ENCODE results near the gene MYCBP. TPM values are rescaled to one million over a fixed set of nuclear protein-coding genes. Genes with fewer than 3 reads are reported as not detected.
"Not testable (repeated sequence)": the region's sequence is repeated elsewhere in the genome, so short reads cannot be mapped to it uniquely, and the experiment has no call there.

Gene MYCBP
- total and polyA plus RNA-seq, 2 of the 13 experiments (the other 11 are each of a cell fraction or from before 2014, with no cell fraction given) = 11.4 to 30.4 TPM

DNA sequence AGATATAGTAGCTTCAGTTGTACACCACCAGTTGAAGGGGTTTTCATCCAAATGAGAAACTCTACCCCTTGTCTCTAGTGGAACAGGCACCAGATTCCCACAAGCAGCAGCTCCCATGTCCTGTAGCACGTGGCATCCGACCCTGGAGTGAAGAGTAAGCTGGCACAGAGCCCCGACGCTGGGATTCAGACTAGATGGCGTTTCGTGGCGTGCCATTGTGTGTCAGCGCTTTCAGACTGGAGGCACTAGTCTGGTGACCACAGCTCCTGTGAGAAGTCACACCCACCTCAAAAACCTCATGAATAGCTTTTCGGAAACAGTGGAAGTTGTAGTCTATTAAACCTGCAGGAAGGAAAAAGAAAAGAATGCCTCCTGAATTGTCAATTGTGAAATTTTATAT is 33.8 kb downstream of the MYCBP start (continued):
- TF ChIP-seq, protein P1, sequence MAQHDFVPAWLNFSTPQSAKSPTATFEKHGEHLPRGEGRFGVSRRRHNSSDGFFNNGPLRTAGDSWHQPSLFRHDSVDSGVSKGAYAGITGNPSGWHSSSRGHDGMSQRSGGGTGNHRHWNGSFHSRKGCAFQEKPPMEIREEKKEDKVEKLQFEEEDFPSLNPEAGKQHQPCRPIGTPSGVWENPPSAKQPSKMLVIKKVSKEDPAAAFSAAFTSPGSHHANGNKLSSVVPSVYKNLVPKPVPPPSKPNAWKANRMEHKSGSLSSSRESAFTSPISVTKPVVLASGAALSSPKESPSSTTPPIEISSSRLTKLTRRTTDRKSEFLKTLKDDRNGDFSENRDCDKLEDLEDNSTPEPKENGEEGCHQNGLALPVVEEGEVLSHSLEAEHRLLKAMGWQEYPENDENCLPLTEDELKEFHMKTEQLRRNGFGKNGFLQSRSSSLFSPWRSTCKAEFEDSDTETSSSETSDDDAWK (CRISPR knock-in tag; IDR thresholded peaks at IDR 0.05) = no peak
- TF ChIP-seq TFDP1 (CRISPR knock-in tag; IDR thresholded peaks at IDR 0.05; ENCODE audit: borderline replicate concordance) (no peak), ZKSCAN8 (CRISPR knock-in tag; IDR thresholded peaks at IDR 0.05; ENCODE audit: borderline replicate concordance) (no peak), MAFG (CRISPR knock-in tag; IDR thresholded peaks at IDR 0.05) (no peak), ATF5 (CRISPR knock-in tag; IDR thresholded peaks at IDR 0.05; ENCODE audit: low read depth) (no peak), SMAD1 (CRISPR knock-in tag; IDR thresholded peaks at IDR 0.05; ENCODE audit: borderline replicate concordance, low read depth) (no peak), NFATC3 (CRISPR knock-in tag; IDR thresholded peaks at IDR 0.05) (no peak), ZNF766 (CRISPR knock-in tag; IDR thresholded peaks at IDR 0.05; ENCODE audit: borderline replicate concordance) (no peak)
- TF ChIP-seq, protein P2, sequence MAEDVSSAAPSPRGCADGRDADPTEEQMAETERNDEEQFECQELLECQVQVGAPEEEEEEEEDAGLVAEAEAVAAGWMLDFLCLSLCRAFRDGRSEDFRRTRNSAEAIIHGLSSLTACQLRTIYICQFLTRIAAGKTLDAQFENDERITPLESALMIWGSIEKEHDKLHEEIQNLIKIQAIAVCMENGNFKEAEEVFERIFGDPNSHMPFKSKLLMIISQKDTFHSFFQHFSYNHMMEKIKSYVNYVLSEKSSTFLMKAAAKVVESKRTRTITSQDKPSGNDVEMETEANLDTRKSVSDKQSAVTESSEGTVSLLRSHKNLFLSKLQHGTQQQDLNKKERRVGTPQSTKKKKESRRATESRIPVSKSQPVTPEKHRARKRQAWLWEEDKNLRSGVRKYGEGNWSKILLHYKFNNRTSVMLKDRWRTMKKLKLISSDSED (CRISPR knock-in tag; IDR thresholded peaks at IDR 0.05) = no peak

GRCh38 chr1:38836316-38836715 is 36.8 kb downstream of the MYCBP start:
- DNase-seq (ENCODE audit: low spot score); H2AFZ ChIP-seq (ENCODE audit: low read length); H3K9me3 ChIP-seq (ENCODE audit: low read length); H3K4me3 ChIP-seq (replicated peaks in 1 of 3; ENCODE audit: insufficient read depth in 1 of 3, low read depth in 2 of 3, low read length in 3 of 3); in situ Hi-C loops (cut with HindIII; ENCODE audit: extremely low pct_ligation_motif_present, low pct_unique_long_range_greater_than_20kb); H4K20me1 ChIP-seq (ENCODE audit: insufficient read depth, low read length); H3K4me1 ChIP-seq (ENCODE audit: insufficient read depth, low read length); BruUV-seq (replicated peaks); H3K27ac ChIP-seq (ENCODE audit: extremely low read length, insufficient read depth, low read length); H3K9ac ChIP-seq (ENCODE audit: insufficient read depth, low read depth, low read length); H3K4me2 ChIP-seq (ENCODE audit: low read depth, low read length); H3K27me3 ChIP-seq (ENCODE audit: control insufficient read depth in 1 of 2, insufficient read depth in 2 of 2, low read length in 2 of 2); CTCF ChIA-PET (ENCODE audit: low intra/inter-chr PET ratio, low total read pairs); POLR2A ChIA-PET; FAIRE-seq; H3K79me2 ChIP-seq (ENCODE audit: insufficient read depth, low read length); ATAC-seq: not testable (repeated sequence)
- intact Hi-C loops (cut with micrococcal nuclease; ENCODE audit: unreplicated experiment) = loop anchor here (5.0 kb wide), 2 partner anchors 256 to 799 kb away; no protein-coding TSS in a partner anchor
- peaks cover 8 to 24% of the 10 kb centered on the region in 2 experiments for H3K36me3 ChIP-seq (replicated peaks in 1 of 2; ENCODE audit: control insufficient read depth in 1 of 2, insufficient read depth in 2 of 2, low read length in 2 of 2)
- 86% methylated on average over 9 of the region's 10 CpGs for WGBS (ENCODE audit: low lambda C conversion rate)

Data from HepG2 (cell line).